SK-N-SH (cell line): Measurements from ENCODE around the gene TTC28. TPM values are rescaled to one million over a fixed set of nuclear protein-coding genes. Genes with fewer than 3 reads are reported as not detected.

Experiments
- CTCF ChIA-PET: fragments of 300-600, 350-600 bp; formaldehyde crosslinking; extraction: SDS; loops from one replicate; lab custom pipeline; 2021; lab: Yijun Ruan, JAX
- POLR2A ChIA-PET: fragments of 350-600 bp; sonication (Branson Sonifier 250); formaldehyde crosslinking; extraction: SDS; loops from one replicate; lab custom pipeline; 2020; ENCODE audit warnings: antibody characterized with exemption, inconsistent platforms; lab: Yijun Ruan, JAX
- DNase-seq: peaks from one replicate; pipeline ENCODE4 v3.0.0; 2012
- H2AFZ ChIP-seq: fragments of 200-600 bp; sonication (generic); 2 replicates; pipeline ENCODE4 v1.8.1; 2016; ENCODE audit warnings: antibody characterized with exemption, mild to moderate bottlenecking, low read depth
- H3F3A ChIP-seq: fragments of 200-600 bp; sonication (generic); replicated peaks from 2 replicates; pipeline ENCODE3; 2016; ENCODE audit warnings: antibody characterized with exemption, mild to moderate bottlenecking; ENCODE audit not compliant: insufficient read depth
- H3K27ac ChIP-seq, 2 experiments: fragments of 200-500 bp in 1 of 2; fragments of 200-600 bp in 1 of 2; sonication (Bioruptor generic) in 1 of 2; sonication (generic), shearing (Covaris generic) in 1 of 2; 2 replicates each; pipeline versions ENCODE4 v1.5.1 to v1.6.1; 2014 to 2016; ENCODE audit warnings: low read depth in 2 of 2, inconsistent platforms in 1 of 2, low read length in 1 of 2, mild to moderate bottlenecking in 1 of 2, mixed read lengths in 1 of 2
- H3K27me3 ChIP-seq: fragments of 200-600 bp; sonication (generic), shearing (Covaris generic); 2 replicates; pipeline ENCODE4 v1.6.1; 2016; ENCODE audit warnings: mixed run types; ENCODE audit not compliant: insufficient read depth
- H3K36me3 ChIP-seq, 2 experiments: fragments of 200-500 bp in 1 of 2; fragments of 200-600 bp in 1 of 2; sonication (Bioruptor generic) in 1 of 2; sonication (generic) in 1 of 2; replicated peaks in 1 of 2; 2 replicates each; pipeline versions ENCODE3 to v1.5.1; 2014 to 2016; ENCODE audit warnings: low read length in 1 of 2, mild to moderate bottlenecking in 1 of 2; ENCODE audit not compliant: insufficient read depth in 2 of 2, control insufficient read depth in 1 of 2
- H3K4me1 ChIP-seq, 2 experiments: fragments of 200-500 bp in 1 of 2; fragments of 200-600 bp in 1 of 2; sonication (Bioruptor generic) in 1 of 2; sonication (generic), shearing (Covaris generic) in 1 of 2; 2 replicates each; pipeline versions ENCODE4 v1.5.1 to v1.6.1; 2014 to 2016; ENCODE audit warnings: low read depth in 1 of 2, low read length in 1 of 2, mixed run types in 1 of 2; ENCODE audit not compliant: insufficient read depth in 2 of 2, control insufficient read depth in 1 of 2
- H3K4me2 ChIP-seq: fragments of 200-600 bp; sonication (generic), shearing (Covaris generic); 2 replicates; pipeline ENCODE4 v1.6.1; 2017; ENCODE audit warnings: mixed run types
- H3K4me3 ChIP-seq, 2 experiments: fragments of 200-500 bp in 1 of 2; fragments of 200-600 bp in 1 of 2; sonication (Bioruptor generic) in 1 of 2; sonication (generic), shearing (Covaris generic) in 1 of 2; 2 replicates each; pipeline versions ENCODE4 v1.5.1 to v1.8.1; 2014 to 2016; ENCODE audit warnings: low read depth in 2 of 2, inconsistent platforms in 1 of 2, low read length in 1 of 2, mild to moderate bottlenecking in 1 of 2, mixed read lengths in 1 of 2, moderate library complexity in 1 of 2
- H3K79me2 ChIP-seq: fragments of 200-600 bp; sonication (generic); 2 replicates; pipeline ENCODE4 v1.8.1; 2017; ENCODE audit warnings: mild to moderate bottlenecking; ENCODE audit not compliant: insufficient read depth
- H3K9ac ChIP-seq: fragments of 200-600 bp; sonication (generic); 2 replicates; pipeline ENCODE4 v1.6.1; 2017; ENCODE audit warnings: mixed run types
- H3K9me2 ChIP-seq: fragments of 200-600 bp; sonication (generic); 2 replicates; pipeline ENCODE4 v1.6.1; 2017; ENCODE audit warnings: mixed run types
- H3K9me3 ChIP-seq: fragments of 200-600 bp; sonication (generic); 2 replicates; pipeline ENCODE4 v1.6.1; 2017; ENCODE audit warnings: mixed run types, mild to moderate bottlenecking, moderate library complexity
- H4K20me1 ChIP-seq: fragments of 200-600 bp; sonication (generic); 2 replicates; pipeline ENCODE4 v1.6.1; 2017; ENCODE audit warnings: mild to moderate bottlenecking, mixed run types; ENCODE audit not compliant: insufficient read depth
- CHD2 ChIP-seq: fragments of 150-350 bp; IDR thresholded peaks from 2 replicates; pipeline ENCODE4 v1.6.1; 2018; ENCODE audit warnings: low read length; ENCODE audit not compliant: partially characterized antibody
- CTCF ChIP-seq: fragments of 200-600 bp; sonication (generic); IDR thresholded peaks from 2 replicates; pipeline ENCODE4 v1.6.1; 2017; ENCODE audit warnings: antibody characterized with exemption, mild to moderate bottlenecking, moderate library complexity
- ELF1 ChIP-seq: IDR thresholded peaks from 2 replicates; pipeline ENCODE4 v1.4.0; 2012
- EP300 ChIP-seq, 2 experiments: IDR thresholded peaks; 2 replicates each; pipeline versions ENCODE4 v1.4.0 to v1.6.1; 2012; ENCODE audit warnings: borderline replicate concordance in 1 of 2, low read depth in 1 of 2, low read length in 1 of 2
- EZH2phosphoT487 ChIP-seq: fragments of 200-600 bp; sonication (generic); IDR thresholded peaks from 2 replicates; pipeline ENCODE4 v1.6.1; 2017; ENCODE audit warnings: low read depth, mixed run types, mild to moderate bottlenecking, antibody characterized with exemption, moderate library complexity, borderline replicate concordance
- FOSL2 ChIP-seq: IDR thresholded peaks from 2 replicates; pipeline ENCODE4 v1.4.0; 2012; ENCODE audit warnings: low read depth, mild to moderate bottlenecking, moderate library complexity, borderline replicate concordance
- FOXM1 ChIP-seq: IDR thresholded peaks from 2 replicates; pipeline ENCODE4 v1.4.0; 2012; ENCODE audit warnings: low read depth, mild to moderate bottlenecking
- JUND ChIP-seq: IDR thresholded peaks from 2 replicates; pipeline ENCODE4 v1.4.0; 2012
- MAX ChIP-seq: IDR thresholded peaks from 2 replicates; pipeline ENCODE4 v1.4.0; 2012; ENCODE audit warnings: low read depth
- PBX3 ChIP-seq: IDR thresholded peaks from 2 replicates; pipeline ENCODE4; 2012
- POLR2AphosphoS5 ChIP-seq: IDR thresholded peaks from 2 replicates; pipeline ENCODE4 v1.6.1; 2012; ENCODE audit warnings: low read depth, low read length
- RAD21 ChIP-seq: IDR thresholded peaks from 2 replicates; pipeline ENCODE4 v1.6.1; 2012; ENCODE audit warnings: mild to moderate bottlenecking, low read length
- RCOR1 ChIP-seq: fragments of 150-350 bp; IDR thresholded peaks from 2 replicates; pipeline ENCODE4 v1.6.1; 2017; ENCODE audit warnings: antibody characterized with exemption, low read length
- SIN3A ChIP-seq: IDR thresholded peaks from 2 replicates; pipeline ENCODE4 v1.6.1; 2012; ENCODE audit warnings: low read depth, mild to moderate bottlenecking, low read length, moderate library complexity, borderline replicate concordance
- SMC3 ChIP-seq: IDR thresholded peaks from 2 replicates; pipeline ENCODE4 v1.6.1; 2012; ENCODE audit warnings: low read depth, low read length, improper control_type of control experiment
- TAF1 ChIP-seq: IDR thresholded peaks from 2 replicates; pipeline ENCODE4 v1.6.1; 2012; ENCODE audit warnings: low read depth, mild to moderate bottlenecking, low read length, moderate library complexity, borderline replicate concordance
- TCF12 ChIP-seq: IDR thresholded peaks from 2 replicates; pipeline ENCODE4 v1.4.0; 2012
- TEAD4 ChIP-seq: IDR thresholded peaks from 2 replicates; pipeline ENCODE4 v1.4.0; 2012; ENCODE audit warnings: mild to moderate bottlenecking, borderline replicate concordance; ENCODE audit not compliant: insufficient read depth
- YY1 ChIP-seq: IDR thresholded peaks from 2 replicates; pipeline ENCODE4 v1.4.0; 2012; ENCODE audit warnings: low read depth, mild to moderate bottlenecking
- WGBS: methylation state at CpG from one replicate; pipeline ENCODE4 v1.1.6; 2017; ENCODE audit warnings: low lambda C conversion rate; 5-methylcytosine and 5-hydroxymethylcytosine counted together
- polyA plus RNA-seq, 3 experiments: library from polyadenylated mRNA; depleted of rRNA; stranded (reverse); fragments of >200 nt; gene quantifications; 2 replicates each; pipeline ENCODE4 v1.2.3, GENCODE V29; 2012
- TF ChIP-seq, protein P1 (sequence below): IDR thresholded peaks from 2 replicates; pipeline ENCODE4 v1.6.1; 2012; ENCODE audit warnings: mild to moderate bottlenecking, low read depth, low read length, moderate library complexity

TTC28 gene
- polyA plus RNA-seq, 1 of the 3 experiments (the other 2 are of a cell fraction) = 5.9 TPM

DNA sequence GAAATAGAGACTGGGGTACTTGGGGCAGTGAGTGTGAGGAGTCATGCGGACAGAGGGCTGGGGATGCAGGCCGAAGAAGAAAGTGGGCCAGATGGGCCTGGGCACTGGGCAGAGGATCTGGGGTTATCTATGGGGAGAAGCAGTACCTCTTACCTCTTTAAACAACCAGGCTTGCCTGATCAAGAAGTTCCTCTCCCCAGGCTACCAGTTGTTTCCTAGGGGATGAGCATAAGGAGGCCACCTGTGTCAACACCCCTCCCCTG, 662.2 kb downstream of the TTC28 start:
- no peaks in the 10 kb centered on the region for H3K36me3 ChIP-seq
- 92% methylated on average over 2 of the region's 2 CpGs for WGBS
- no peak overlapping the region for H3K9ac ChIP-seq
- H3K4me3 ChIP-seq = no peak overlapping the region
- DNase-seq = no peak
- ChIA-PET CTCF (interaction anchor here (0.6 to 32.5 kb wide), 7 partner anchors 12 to 1339 kb away, joined by 3 to 630 read pairs (median 39); no protein-coding TSS in a partner anchor), POLR2A (no interaction called here)
- peaks cover 4% of the 10 kb centered on the region for H3F3A ChIP-seq
- H3K4me2 ChIP-seq = no peak overlapping the region
- H3K9me3 ChIP-seq = no peaks in the 10 kb centered on the region
- no peaks in the 10 kb centered on the region for H3K27me3 ChIP-seq
- TF ChIP-seq FOSL2 (no peak), EP300 (IDR thresholded peaks at IDR 0.05; ENCODE audit: borderline replicate concordance in 1 of 2, low read depth in 1 of 2, low read length in 1 of 2) (no peak), RAD21 (no peak), CTCF (no peak), YY1 (no peak), SMC3 (no peak), MAX (no peak), ELF1 (no peak), FOXM1 (no peak), TCF12 (no peak), PBX3 (no peak), POLR2AphosphoS5 (no peak), SIN3A (no peak), JUND (no peak), EZH2phosphoT487 (no peak), TAF1 (no peak), TEAD4 (no peak), RCOR1 (no peak), CHD2 (no peak)
- TF ChIP-seq, protein P1, sequence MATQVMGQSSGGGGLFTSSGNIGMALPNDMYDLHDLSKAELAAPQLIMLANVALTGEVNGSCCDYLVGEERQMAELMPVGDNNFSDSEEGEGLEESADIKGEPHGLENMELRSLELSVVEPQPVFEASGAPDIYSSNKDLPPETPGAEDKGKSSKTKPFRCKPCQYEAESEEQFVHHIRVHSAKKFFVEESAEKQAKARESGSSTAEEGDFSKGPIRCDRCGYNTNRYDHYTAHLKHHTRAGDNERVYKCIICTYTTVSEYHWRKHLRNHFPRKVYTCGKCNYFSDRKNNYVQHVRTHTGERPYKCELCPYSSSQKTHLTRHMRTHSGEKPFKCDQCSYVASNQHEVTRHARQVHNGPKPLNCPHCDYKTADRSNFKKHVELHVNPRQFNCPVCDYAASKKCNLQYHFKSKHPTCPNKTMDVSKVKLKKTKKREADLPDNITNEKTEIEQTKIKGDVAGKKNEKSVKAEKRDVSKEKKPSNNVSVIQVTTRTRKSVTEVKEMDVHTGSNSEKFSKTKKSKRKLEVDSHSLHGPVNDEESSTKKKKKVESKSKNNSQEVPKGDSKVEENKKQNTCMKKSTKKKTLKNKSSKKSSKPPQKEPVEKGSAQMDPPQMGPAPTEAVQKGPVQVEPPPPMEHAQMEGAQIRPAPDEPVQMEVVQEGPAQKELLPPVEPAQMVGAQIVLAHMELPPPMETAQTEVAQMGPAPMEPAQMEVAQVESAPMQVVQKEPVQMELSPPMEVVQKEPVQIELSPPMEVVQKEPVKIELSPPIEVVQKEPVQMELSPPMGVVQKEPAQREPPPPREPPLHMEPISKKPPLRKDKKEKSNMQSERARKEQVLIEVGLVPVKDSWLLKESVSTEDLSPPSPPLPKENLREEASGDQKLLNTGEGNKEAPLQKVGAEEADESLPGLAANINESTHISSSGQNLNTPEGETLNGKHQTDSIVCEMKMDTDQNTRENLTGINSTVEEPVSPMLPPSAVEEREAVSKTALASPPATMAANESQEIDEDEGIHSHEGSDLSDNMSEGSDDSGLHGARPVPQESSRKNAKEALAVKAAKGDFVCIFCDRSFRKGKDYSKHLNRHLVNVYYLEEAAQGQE = no peak
- H4K20me1 ChIP-seq = no peaks in the 10 kb centered on the region; the same call in 1 of the 2 replicates
- peak overlapping the region in 1 of 2 experiments; percentile 100; a peak in 2 of 4 replicates for H3K27ac ChIP-seq
- H3K4me1 ChIP-seq = peaks cover 8 to 97% of the 10 kb centered on the region in 2 experiments; a peak in 3 of 4 replicates
- H3K9me2 ChIP-seq = no peaks in the 10 kb centered on the region
- no peaks in the 10 kb centered on the region for H3K79me2 ChIP-seq
- no peak overlapping the region for H2AFZ ChIP-seq
